ENCODE measurements around the gene TBC1D21.

TBC1D21 gene

DNA sequence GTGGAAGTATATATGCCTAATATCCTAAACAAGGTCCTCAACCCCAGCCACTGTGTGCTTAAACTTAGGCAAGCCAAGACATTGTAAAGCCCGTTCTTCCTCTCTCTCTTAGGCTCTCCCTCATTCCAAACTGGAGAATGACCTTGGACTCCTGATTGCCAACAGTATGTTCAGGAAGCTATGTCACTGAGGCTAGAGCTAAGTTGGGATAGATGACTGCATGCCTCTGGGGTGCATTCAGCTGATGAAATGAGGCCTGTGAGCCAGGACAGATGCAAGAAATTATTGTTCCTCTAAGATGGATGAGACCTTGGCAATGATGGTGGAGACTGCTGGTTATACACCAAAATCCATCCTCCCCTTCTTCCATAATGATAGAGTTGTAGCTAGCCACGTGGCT is 27.9 kb upstream of the TBC1D21 start:
- no peak for TF ChIP-seq TAF1 (IDR thresholded peaks at IDR 0.05; ENCODE audit: borderline replicate concordance, low read depth, low read length)
- TF ChIP-seq POLR2A (IDR thresholded peaks at IDR 0.05; ENCODE audit: low read depth, low read length): no peak
- no peak for TF ChIP-seq POLR2AphosphoS5 (IDR thresholded peaks at IDR 0.05; ENCODE audit: low read depth, low read length)
- FAIRE-seq (no peak), DNase-seq (ENCODE audit: insufficient read length) (no peak)

GRCh38 chr15:73845907-73846306 is 27.5 kb upstream of the TBC1D21 start:
- TF ChIP-seq POLR2AphosphoS5 (IDR thresholded peaks at IDR 0.05; ENCODE audit: low read depth, low read length) (no peak), POLR2A (IDR thresholded peaks at IDR 0.05; ENCODE audit: low read depth, low read length) (no peak), TAF1 (IDR thresholded peaks at IDR 0.05; ENCODE audit: borderline replicate concordance, low read depth, low read length) (no peak)
- DNase-seq (ENCODE audit: insufficient read length) (no peak), FAIRE-seq (no peak)

DNA sequence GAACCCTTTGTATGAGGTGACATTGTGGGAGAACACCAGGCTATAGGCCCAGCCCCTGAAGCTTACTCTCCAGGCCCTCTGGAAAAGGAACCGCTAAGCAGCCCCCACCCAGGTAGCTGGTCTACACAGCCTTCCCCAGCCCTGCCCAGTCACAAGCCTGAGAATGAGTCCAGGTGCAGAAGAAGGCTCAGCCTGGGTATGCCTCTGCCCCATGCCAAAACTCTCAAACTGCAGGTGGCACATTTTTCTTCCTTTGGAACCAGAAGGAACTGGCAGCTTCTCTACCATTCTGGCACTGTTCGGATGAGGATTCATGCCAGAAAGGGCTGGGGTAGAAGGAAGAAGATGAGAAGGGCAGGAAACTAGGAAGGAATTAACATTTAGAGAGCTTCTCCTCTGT is 23.7 kb upstream of the TBC1D21 start:
- TF ChIP-seq TAF1 (IDR thresholded peaks at IDR 0.05; ENCODE audit: borderline replicate concordance, low read depth, low read length) (no peak), POLR2A (IDR thresholded peaks at IDR 0.05; ENCODE audit: low read depth, low read length) (no peak), POLR2AphosphoS5 (IDR thresholded peaks at IDR 0.05; ENCODE audit: low read depth, low read length) (no peak)
- no peak for FAIRE-seq
- DNase-seq (ENCODE audit: insufficient read length): no peak

GRCh38 chr15:73850228-73850627 is 23.1 kb upstream of the TBC1D21 start:
- TF ChIP-seq POLR2A (IDR thresholded peaks at IDR 0.05; ENCODE audit: low read depth, low read length) (no peak), POLR2AphosphoS5 (IDR thresholded peaks at IDR 0.05; ENCODE audit: low read depth, low read length) (no peak), TAF1 (IDR thresholded peaks at IDR 0.05; ENCODE audit: borderline replicate concordance, low read depth, low read length) (no peak)
- DNase-seq (ENCODE audit: insufficient read length): no peak
- FAIRE-seq: no peak

DNA sequence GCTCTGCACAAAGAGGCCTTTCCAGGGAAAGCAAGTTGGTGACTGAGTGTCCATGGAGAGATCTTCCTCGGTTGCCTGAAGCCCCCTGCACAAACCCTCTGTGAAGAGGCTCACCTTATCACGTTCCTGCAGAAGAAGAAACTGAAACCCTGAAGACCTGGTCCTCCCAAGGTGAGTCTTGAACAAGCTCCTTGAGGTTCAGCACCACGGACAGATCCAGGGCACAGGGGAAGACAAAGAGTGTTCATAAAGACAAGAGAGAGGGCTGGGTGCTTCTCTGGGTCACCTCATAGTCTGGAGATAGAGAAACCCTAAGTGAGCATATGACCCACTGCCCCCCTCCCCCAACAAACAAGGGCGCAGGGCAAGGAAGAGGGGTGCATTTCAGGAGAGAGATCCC is 21.7 kb upstream of the TBC1D21 start:
- DNase-seq (ENCODE audit: insufficient read length) (no peak), FAIRE-seq (no peak)
- no peak for TF ChIP-seq TAF1 (IDR thresholded peaks at IDR 0.05; ENCODE audit: borderline replicate concordance, low read depth, low read length)

GRCh38 chr15:73852507-73852906 is 20.9 kb upstream of the TBC1D21 start:
- TF ChIP-seq POLR2AphosphoS5 (IDR thresholded peaks at IDR 0.05; ENCODE audit: low read depth, low read length) (no peak), TAF1 (IDR thresholded peaks at IDR 0.05; ENCODE audit: borderline replicate concordance, low read depth, low read length) (no peak), POLR2A (IDR thresholded peaks at IDR 0.05; ENCODE audit: low read depth, low read length) (no peak)
- no peak for FAIRE-seq
- DNase-seq (ENCODE audit: insufficient read length): no peak

GRCh38 chr15:73854265-73854664 is 19.1 kb upstream of the TBC1D21 start:
- no peak for TF ChIP-seq POLR2A (IDR thresholded peaks at IDR 0.05; ENCODE audit: low read depth, low read length)
- TF ChIP-seq POLR2AphosphoS5 (IDR thresholded peaks at IDR 0.05; ENCODE audit: low read depth, low read length): no peak
- no peak for TF ChIP-seq TAF1 (IDR thresholded peaks at IDR 0.05; ENCODE audit: borderline replicate concordance, low read depth, low read length)
- no peak for FAIRE-seq
- no peak for DNase-seq (ENCODE audit: insufficient read length)

GRCh38 chr15:73856458-73857192 is 16.7 kb upstream of the TBC1D21 start:
- DNase-seq (ENCODE audit: insufficient read length) (no peak), FAIRE-seq (no peak)
- no peak for TF ChIP-seq TAF1 (IDR thresholded peaks at IDR 0.05; ENCODE audit: borderline replicate concordance, low read depth, low read length)
- no peak for TF ChIP-seq POLR2AphosphoS5 (IDR thresholded peaks at IDR 0.05; ENCODE audit: low read depth, low read length)
- TF ChIP-seq POLR2A (IDR thresholded peaks at IDR 0.05; ENCODE audit: low read depth, low read length): no peak

DNA sequence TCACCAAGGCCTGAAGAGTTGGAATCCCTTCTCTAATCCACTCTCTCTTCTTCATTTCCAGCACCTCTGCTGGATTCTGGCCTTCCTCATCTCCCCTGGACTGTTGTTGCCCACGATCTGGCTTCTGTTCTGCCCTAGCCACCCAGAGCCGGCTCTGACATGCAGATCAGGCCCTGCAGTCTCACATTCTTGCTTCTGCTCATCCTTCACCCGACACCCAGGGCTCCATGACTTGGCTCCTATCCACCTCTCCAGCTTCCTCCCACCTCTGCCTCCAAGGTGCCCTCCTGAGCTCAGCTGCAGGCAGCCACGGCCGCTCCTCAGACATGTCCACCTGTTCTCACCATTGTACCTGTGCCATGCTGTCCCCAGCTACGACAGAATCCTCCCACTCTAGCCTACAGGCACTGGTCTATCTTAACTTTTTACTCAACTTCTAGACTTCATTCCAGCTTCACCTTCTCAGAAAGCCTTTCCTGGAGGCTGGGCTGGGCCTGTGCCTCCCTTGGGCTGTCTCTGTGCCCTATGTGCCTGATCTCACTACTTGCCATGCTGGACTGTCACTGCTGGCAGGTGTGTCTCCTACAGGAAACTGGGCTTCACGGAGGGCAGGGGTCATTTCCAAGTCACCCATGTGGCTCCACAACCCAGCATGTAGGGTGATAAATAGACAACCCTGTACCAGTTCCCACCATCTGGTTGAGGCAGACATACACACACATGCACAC is 16.0 kb upstream of the TBC1D21 start:
- FAIRE-seq: no peak
- TF ChIP-seq TAF1 (IDR thresholded peaks at IDR 0.05; ENCODE audit: borderline replicate concordance, low read depth, low read length) (no peak), POLR2A (IDR thresholded peaks at IDR 0.05; ENCODE audit: low read depth, low read length) (no peak), POLR2AphosphoS5 (IDR thresholded peaks at IDR 0.05; ENCODE audit: low read depth, low read length) (no peak)

GRCh38 chr15:73858062-73858461 is 15.3 kb upstream of the TBC1D21 start:
- no peak for TF ChIP-seq TAF1 (IDR thresholded peaks at IDR 0.05; ENCODE audit: borderline replicate concordance, low read depth, low read length)
- TF ChIP-seq POLR2AphosphoS5 (IDR thresholded peaks at IDR 0.05; ENCODE audit: low read depth, low read length): no peak
- no peak for TF ChIP-seq POLR2A (IDR thresholded peaks at IDR 0.05; ENCODE audit: low read depth, low read length)

More for the DNA sequence above, 16.0 kb upstream of the TBC1D21 start:
- no peak for DNase-seq (ENCODE audit: insufficient read length)

DNA sequence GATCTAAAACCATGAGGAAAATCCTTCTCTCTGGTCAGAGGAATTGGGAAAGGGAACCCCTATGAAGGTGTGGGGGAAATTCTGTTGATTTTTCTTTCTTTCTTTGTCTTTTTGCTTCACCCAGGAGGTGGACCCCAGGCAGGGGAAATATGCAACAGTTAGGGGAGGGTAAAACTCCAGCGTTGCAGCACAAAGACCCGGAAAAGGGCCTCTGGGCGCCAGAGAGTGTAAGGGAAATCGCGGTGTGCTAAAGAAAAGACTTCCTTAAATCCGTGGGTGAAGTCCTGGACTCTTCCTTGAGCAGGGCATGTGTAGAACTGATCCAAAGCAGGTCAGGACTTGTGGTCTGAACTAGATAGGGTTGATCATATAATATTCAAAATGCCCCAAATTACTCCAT is 11.1 kb upstream of the TBC1D21 start:
- FAIRE-seq (no peak), DNase-seq (ENCODE audit: insufficient read length) (no peak)
- no peak for TF ChIP-seq TAF1 (IDR thresholded peaks at IDR 0.05; ENCODE audit: borderline replicate concordance, low read depth, low read length)
- no peak for TF ChIP-seq POLR2AphosphoS5 (IDR thresholded peaks at IDR 0.05; ENCODE audit: low read depth, low read length)
- TF ChIP-seq POLR2A (IDR thresholded peaks at IDR 0.05; ENCODE audit: low read depth, low read length): no peak

More at GRCh38 chr15:73858062-73858461, 15.3 kb upstream of the TBC1D21 start:
- no peak for FAIRE-seq
- no peak for DNase-seq (ENCODE audit: insufficient read length)

GRCh38 chr15:73865379-73865778 is 8.0 kb upstream of the TBC1D21 start:
- TF ChIP-seq POLR2AphosphoS5 (IDR thresholded peaks at IDR 0.05; ENCODE audit: low read depth, low read length): no peak
- no peak for TF ChIP-seq TAF1 (IDR thresholded peaks at IDR 0.05; ENCODE audit: borderline replicate concordance, low read depth, low read length)
- TF ChIP-seq POLR2A (IDR thresholded peaks at IDR 0.05; ENCODE audit: low read depth, low read length): no peak
- DNase-seq (ENCODE audit: insufficient read length): no peak
- FAIRE-seq: no peak
